ENCODE data around the gene SNX33.
A peak's percentile ranks its signal among the peaks of the same experiment; 100 is the strongest.
"Not testable (repeated sequence)": the region's sequence is repeated elsewhere in the genome, so short reads cannot be mapped to it uniquely, and the experiment has no call there.

Gene SNX33

GRCh38 chr15:75647370-75648155, at the start of gene SNX33:
SNX33 (plus strand) TSS chr15:75647912; CDS start chr15:75649103, 1,191 bp downstream.
- DNase-seq = peak; percentile 88 to 93 (median 90)

- DNase-seq = no peak
These were observed 49.4 kb upstream of the SNX33 start for GRCh38 chr15:75598361-75598760.

GRCh38 chr15:75599401-75599800, 48.3 kb upstream of the SNX33 start:
- no peak for DNase-seq

GRCh38 chr15:75606026-75606425, 41.7 kb upstream of the SNX33 start:
- DNase-seq = no peak

- DNase-seq = no peak
These were observed 40.7 kb upstream of the SNX33 start for GRCh38 chr15:75606711-75607699.

- no peak for DNase-seq
These were observed 30.9 kb upstream of the SNX33 start for GRCh38 chr15:75616766-75617165.

- DNase-seq = peak; percentile 26 to 41 (median 34)
These were observed 27.5 kb upstream of the SNX33 start for GRCh38 chr15:75620058-75620820.

GRCh38 chr15:75620841-75621391, 26.8 kb upstream of the SNX33 start:
- DNase-seq = peak; percentile 58 to 75 (median 67)

GRCh38 chr15:75622505-75622904, 25.2 kb upstream of the SNX33 start:
- no peak for DNase-seq

GRCh38 chr15:75625542-75626347, 22.0 kb upstream of the SNX33 start, which contains the start of gene SNUPN:
SNUPN (minus strand) TSS chr15:75625725; CDS start chr15:75621051, 4,674 bp downstream.
- DNase-seq = peak; percentile 92 to 96 (median 94)

- DNase-seq = no peak
These were observed 15.8 kb upstream of the SNX33 start for GRCh38 chr15:75631935-75632334.

GRCh38 chr15:75633922-75634321, 13.8 kb upstream of the SNX33 start:
- DNase-seq = not testable (repeated sequence)

GRCh38 chr15:75636026-75636425, 11.7 kb upstream of the SNX33 start:
- DNase-seq = no peak

GRCh38 chr15:75637245-75638009, 10.3 kb upstream of the SNX33 start:
- DNase-seq = peak in 1 of 3 donors; percentile 11

- DNase-seq = peak; percentile 69 to 77 (median 76)
These were observed 8.5 kb upstream of the SNX33 start for GRCh38 chr15:75639191-75639708.

- DNase-seq = peak; percentile 98 to 99 (median 98)
These were observed 7.8 kb upstream of the SNX33 start, which contains the start of gene IMP3 for GRCh38 chr15:75639709-75640482. IMP3 (minus strand) TSS chr15:75640224; CDS start chr15:75640168, 56 bp downstream.

GRCh38 chr15:75640483-75641178, 7.1 kb upstream of the SNX33 start:
- DNase-seq = peak; percentile 33 to 39 (median 39)

GRCh38 chr15:75641179-75641503, 6.6 kb upstream of the SNX33 start:
- DNase-seq = no peak

- no peak for DNase-seq
These were observed 6.1 kb upstream of the SNX33 start for GRCh38 chr15:75641603-75642002.

All from suppressor macrophage treated with lipopolysaccharide for 1 hour (primary cell).